HepG2 (cell line): ENCODE results near the gene FRMD4A. TPM values are rescaled to one million over a fixed set of nuclear protein-coding genes. Genes with fewer than 3 reads are reported as not detected.

ENCODE experiments used
- ATAC-seq: fragments of 200-7000 bp; cut with Tn5 transposase; 3 replicates; pipeline ENCODE4 v1.9.1; 2020; ENCODE audit warnings: mild to moderate bottlenecking, moderate library complexity
- BruUV-seq: library from RNA; stranded (reverse); fragments of 400-500 nt; replicated peaks from 2 replicates; lab custom pipeline; 2021; lab: Mats Ljungman, UMichigan
- CTCF ChIA-PET: fragments of 300-600 bp; formaldehyde crosslinking; extraction: SDS; loops from one replicate; lab custom pipeline; 2021; ENCODE audit warnings: low total read pairs, inconsistent platforms, low intra/inter-chr PET ratio; lab: Yijun Ruan, JAX
- POLR2A ChIA-PET: fragments of 350-600 bp; sonication (Branson Sonifier 250); formaldehyde crosslinking; loops from one replicate; lab custom pipeline; 2020; ENCODE audit warnings: antibody characterized with exemption, inconsistent platforms; lab: Yijun Ruan, JAX
- DNase-seq: peaks from one replicate; pipeline ENCODE4 v3.0.0-alpha.2; 2015; ENCODE audit warnings: low spot score
- FAIRE-seq: peaks from 3 replicates; lab custom pipeline; 2011; peaks lifted over from hg19 to GRCh38; lab: Jason Lieb, UNC
- H2AFZ ChIP-seq: one replicate; pipeline ENCODE4 v1.6.1; 2011; ENCODE audit warnings: low read length, inconsistent platforms
- H3K27ac ChIP-seq: fragments of 300-600 bp; 3 replicates; pipeline ENCODE4 v1.8.0; 2011; ENCODE audit warnings: mixed run types, mild to moderate bottlenecking, mixed read lengths, low read length, inconsistent platforms; ENCODE audit not compliant: insufficient read depth; ENCODE audit errors: extremely low read length
- H3K27me3 ChIP-seq, 2 experiments: fragments of 200-600 bp in 1 of 2; 2 replicates in 1 of 2; 3 replicates in 1 of 2; pipeline versions ENCODE4 v1.6.0 to v1.8.0; 2011; ENCODE audit warnings: low read length in 2 of 2, mild to moderate bottlenecking in 2 of 2, moderate library complexity in 2 of 2, inconsistent platforms in 1 of 2; ENCODE audit not compliant: insufficient read depth in 2 of 2, control insufficient read depth in 1 of 2
- H3K36me3 ChIP-seq, 2 experiments: fragments of 200-600 bp in 1 of 2; replicated peaks in 1 of 2; 2 replicates in 1 of 2; 3 replicates in 1 of 2; pipeline versions ENCODE4 v1.5.1 to v1.8.0; 2011; ENCODE audit warnings: low read length in 2 of 2, inconsistent platforms in 1 of 2; ENCODE audit not compliant: insufficient read depth in 2 of 2, control insufficient read depth in 1 of 2
- H3K4me1 ChIP-seq: 2 replicates; pipeline ENCODE4 v1.5.1; 2012; ENCODE audit warnings: low read length, inconsistent platforms; ENCODE audit not compliant: insufficient read depth
- H3K4me2 ChIP-seq: 2 replicates; pipeline ENCODE4 v1.6.0; 2011; ENCODE audit warnings: low read depth, low read length, inconsistent platforms
- H3K4me3 ChIP-seq, 3 experiments: fragments of 200-600 bp in 1 of 3; sonication (generic), shearing (Covaris generic) in 1 of 3; replicated peaks in 1 of 3; 2 replicates each; pipeline ENCODE4 v1.5.1; 2011 to 2016; ENCODE audit warnings: low read length in 3 of 3, inconsistent platforms in 2 of 3, low read depth in 2 of 3, mild to moderate bottlenecking in 2 of 3, control low read depth in 1 of 3, mixed read lengths in 1 of 3; ENCODE audit not compliant: insufficient read depth in 1 of 3
- H3K79me2 ChIP-seq: one replicate; pipeline ENCODE4 v1.6.1; 2011; ENCODE audit warnings: low read length, inconsistent platforms; ENCODE audit not compliant: insufficient read depth
- H3K9ac ChIP-seq: 2 replicates; pipeline ENCODE4 v1.6.0; 2011; ENCODE audit warnings: mild to moderate bottlenecking, low read depth, low read length, inconsistent platforms; ENCODE audit not compliant: insufficient read depth
- H3K9me3 ChIP-seq: 2 replicates; pipeline ENCODE4 v1.5.1; 2012; ENCODE audit warnings: mild to moderate bottlenecking, low read length
- H4K20me1 ChIP-seq: 2 replicates; pipeline ENCODE4 v1.6.0; 2011; ENCODE audit warnings: inconsistent platforms, mild to moderate bottlenecking, low read length, moderate library complexity; ENCODE audit not compliant: insufficient read depth
- ATRX ChIP-seq: sonication (generic); formaldehyde crosslinking; IDR thresholded peaks from 2 replicates; pipeline ENCODE4 v1.4.0; 2020; ENCODE audit warnings: missing genetic modification reagents, borderline replicate concordance
- CENPX ChIP-seq: sonication (generic); formaldehyde crosslinking; IDR thresholded peaks from 2 replicates; pipeline ENCODE4 v1.9.0; 2021; ENCODE audit warnings: mild to moderate bottlenecking, missing genetic modification reagents, moderate library complexity
- GPN1 ChIP-seq: sonication (generic); formaldehyde crosslinking; IDR thresholded peaks from 2 replicates; pipeline ENCODE4 v1.5.1; 2020; ENCODE audit warnings: missing genetic modification reagents, borderline replicate concordance
- HNF4G ChIP-seq, 2 experiments: sonication (generic) in 1 of 2; formaldehyde crosslinking in 1 of 2; IDR thresholded peaks; 2 replicates each; pipeline versions ENCODE4 v1.4.0 to v1.6.1; 2011 to 2020; ENCODE audit warnings: borderline replicate concordance in 2 of 2, low read depth in 2 of 2, mild to moderate bottlenecking in 2 of 2, low read length in 1 of 2, missing genetic modification reagents in 1 of 2, moderate library complexity in 1 of 2
- MATR3 ChIP-seq: sonication (generic); formaldehyde crosslinking; IDR thresholded peaks from 2 replicates; pipeline ENCODE4 v1.4.0; 2020; ENCODE audit warnings: missing genetic modification reagents
- MLXIP ChIP-seq: sonication (generic); formaldehyde crosslinking; IDR thresholded peaks from 2 replicates; pipeline ENCODE4 v1.9.0; 2021; ENCODE audit warnings: missing genetic modification reagents, borderline replicate concordance
- NR0B2 ChIP-seq: sonication (generic); formaldehyde crosslinking; IDR thresholded peaks from 2 replicates; pipeline ENCODE4 v1.4.0; 2020; ENCODE audit warnings: mild to moderate bottlenecking, missing genetic modification reagents
- SNAPC5 ChIP-seq: sonication (generic); formaldehyde crosslinking; IDR thresholded peaks from 2 replicates; pipeline ENCODE4 v1.8.1; 2023; ENCODE audit warnings: mild to moderate bottlenecking, missing genetic modification reagents, borderline replicate concordance
- SP140L ChIP-seq: sonication (generic); formaldehyde crosslinking; IDR thresholded peaks from 2 replicates; pipeline ENCODE4 v1.4.0; 2020; ENCODE audit warnings: missing genetic modification reagents, borderline replicate concordance
- SRSF4 ChIP-seq: fragments of 200-400 bp; formaldehyde crosslinking; IDR thresholded peaks from one replicate; pipeline ENCODE4 v1.6.1; 2018; ENCODE audit warnings: mild to moderate bottlenecking, low read depth, low read length, moderate library complexity; ENCODE audit not compliant: poor library complexity, severe bottlenecking
- ZKSCAN5 ChIP-seq: sonication (generic); formaldehyde crosslinking; IDR thresholded peaks from 2 replicates; pipeline ENCODE4 v1.5.1; 2020; ENCODE audit warnings: mild to moderate bottlenecking, missing genetic modification reagents
- ZNF431 ChIP-seq: sonication (generic); formaldehyde crosslinking; IDR thresholded peaks from 2 replicates; pipeline ENCODE4 v1.9.0; 2022; ENCODE audit warnings: missing genetic modification reagents, low read depth, mild to moderate bottlenecking, borderline replicate concordance
- ZNF619 ChIP-seq: sonication (generic); formaldehyde crosslinking; IDR thresholded peaks from 2 replicates; pipeline ENCODE4 v1.4.0; 2020; ENCODE audit warnings: mild to moderate bottlenecking, missing genetic modification reagents
- ZNF770 ChIP-seq: sonication (generic); formaldehyde crosslinking; IDR thresholded peaks from 2 replicates; pipeline ENCODE4 v1.5.0; 2020; ENCODE audit warnings: mild to moderate bottlenecking, missing genetic modification reagents
- ZNF777 ChIP-seq: sonication (generic); formaldehyde crosslinking; IDR thresholded peaks from 2 replicates; pipeline ENCODE4 v1.4.0; 2020; ENCODE audit warnings: missing genetic modification reagents
- in situ Hi-C: cut with HindIII; loops from 2 replicates; pipeline ENCODE4 v1.10.0; 2017; ENCODE audit warnings: low pct_unique_long_range_greater_than_20kb; ENCODE audit not compliant: extremely low pct_ligation_motif_present
- intact Hi-C: fragments of 100-400 bp; cut with micrococcal nuclease; formaldehyde crosslinking; loops from one replicate; pipeline ENCODE4 v1.10.0; 2022; ENCODE audit not compliant: unreplicated experiment
- polyA plus RNA-seq, 8 experiments: library from polyadenylated mRNA; depleted of rRNA in 3 of 8; stranded (reverse) in 7 of 8; unstranded in 1 of 8; fragments of >200 nt; fragmentation: Illumina TruSeq in 4 of 8; extraction: Trizol in 4 of 8; gene quantifications; 2 replicates each; pipeline versions ENCODE4 v1.2.1 to v1.2.3, GENCODE V29; 2011 to 2016; ENCODE audit warnings: low read depth in 4 of 8, missing spikeins in 1 of 8, mixed read lengths in 1 of 8; ENCODE audit not compliant: insufficient read depth in 1 of 8
- total RNA-seq, 5 experiments: library from RNA; depleted of rRNA; stranded (reverse); fragments of >200 nt; fragmentation: Illumina TruSeq; extraction: Trizol; gene quantifications; 2 replicates each; pipeline ENCODE4 v1.2.3, GENCODE V29; 2016; ENCODE audit warnings: low read depth in 1 of 5

FRMD4A gene
- total and polyA plus RNA-seq, 2 of the 13 experiments (the other 11 are each of a cell fraction or from before 2014, with no cell fraction given): 0.09 to 0.26 TPM

GRCh38 chr10:14369906-14370305 is 39.2 kb upstream of the FRMD4A start:
- FAIRE-seq (no peak), DNase-seq (no peak), ATAC-seq (no peak)
- no TSS peak for BruUV-seq
- H3K9me3 ChIP-seq: no peaks in the 10 kb centered on the region
- no peaks in the 10 kb centered on the region for H3K36me3 ChIP-seq
- in situ Hi-C loops: no loop called here
- H3K4me2 ChIP-seq: no peak overlapping the region
- no peaks in the 10 kb centered on the region for H3K79me2 ChIP-seq
- no peak overlapping the region for H2AFZ ChIP-seq
- CTCF ChIA-PET: no interaction called here
- H4K20me1 ChIP-seq: no peaks in the 10 kb centered on the region
- H3K9ac ChIP-seq: no peak overlapping the region
- POLR2A ChIA-PET: interaction anchor here (0.6 kb wide), 1 partner anchor 10 kb away, joined by 3 read pairs; no protein-coding TSS in a partner anchor
- no peak overlapping the region for H3K27ac ChIP-seq
- no peaks in the 10 kb centered on the region for H3K4me1 ChIP-seq
- H3K27me3 ChIP-seq: peaks cover 2 to 24% of the 10 kb centered on the region in 2 experiments; a peak in 3 of 5 replicates
- H3K4me3 ChIP-seq: no peak overlapping the region
- intact Hi-C loops: no loop called here
- TF ChIP-seq ZNF770 (CRISPR knock-in tag): no peak
- TF ChIP-seq SNAPC5 (CRISPR knock-in tag): no peak
- TF ChIP-seq ZNF619 (CRISPR knock-in tag): no peak
- no peak for TF ChIP-seq HNF4G (IDR thresholded peaks at IDR 0.05; ENCODE audit: borderline replicate concordance, low read depth, low read length)
- TF ChIP-seq HNF4G (CRISPR knock-in tag; IDR thresholded peaks at IDR 0.05; ENCODE audit: borderline replicate concordance, low read depth): no peak
- no peak for TF ChIP-seq NR0B2
- TF ChIP-seq SRSF4: no peak
- no peak for TF ChIP-seq CENPX (CRISPR knock-in tag)
- no peak for TF ChIP-seq SP140L (CRISPR knock-in tag)
- TF ChIP-seq ATRX: no peak
- no peak for TF ChIP-seq ZNF777 (CRISPR knock-in tag)
- TF ChIP-seq ZKSCAN5 (CRISPR knock-in tag): no peak
- TF ChIP-seq MATR3 (CRISPR knock-in tag): no peak
- no peak for TF ChIP-seq MLXIP (CRISPR knock-in tag)
- TF ChIP-seq ZNF431 (CRISPR knock-in tag): no peak
- TF ChIP-seq GPN1 (CRISPR knock-in tag): no peak
